Measurements from ENCODE around the gene KLRC4.
"Not testable (repeated sequence)": the region's sequence is repeated elsewhere in the genome, so short reads cannot be mapped to it uniquely, and the experiment has no call there.

- TF ChIP-seq CTCF (IDR thresholded peaks at IDR 0.05; ENCODE audit: poor library complexity, severe bottlenecking); POLR2AphosphoS5 (IDR thresholded peaks at IDR 0.05); RAD21 (conservative IDR thresholded peaks at IDR 0.05); SMC3 (conservative IDR thresholded peaks at IDR 0.05; ENCODE audit: poor library complexity); EP300 (conservative IDR thresholded peaks at IDR 0.05; ENCODE audit: poor library complexity, severe bottlenecking); MXI1 (conservative IDR thresholded peaks at IDR 0.05; ENCODE audit: poor library complexity, severe bottlenecking): not testable (repeated sequence)
These were observed 37.5 kb downstream of the KLRC4 start for GRCh38 chr12:10371893-10372535.
